ENCODE data around the gene FAM107B. TPM values are rescaled to one million over a fixed set of nuclear protein-coding genes. Genes with fewer than 3 reads are reported as not detected.

The FAM107B gene
- total RNA-seq, 1 experiment from 2014 or later = 41.6 TPM

- no peak overlapping the region for H2AFZ ChIP-seq (ENCODE audit: low read depth, low read length, poor library complexity, severe bottlenecking)
- peaks cover 21 to 24% of the 10 kb centered on the region in 2 experiments for H3K4me1 ChIP-seq (ENCODE audit: control insufficient read depth in 1 of 2, insufficient read depth in 2 of 2, low read length in 2 of 2)
- no peak for DNase-seq (ENCODE audit: low read depth, low spot score)
- no peaks in the 10 kb centered on the region for H3K9me2 ChIP-seq (ENCODE audit: insufficient read depth)
- no peaks in the 10 kb centered on the region for H3K27me3 ChIP-seq (ENCODE audit: insufficient read depth, low read length)
- BruUV-seq (replicated peaks) = no TSS peak
- CTCF ChIA-PET = no interaction called here
- ATAC-seq = no peak
- no peaks in the 10 kb centered on the region for H3K9me3 ChIP-seq (ENCODE audit: control insufficient read depth in 1 of 2, insufficient read depth in 1 of 2, low read depth in 1 of 2, low read length in 2 of 2)
- POLR2A ChIA-PET = no interaction called here
- H4K20me1 ChIP-seq (ENCODE audit: insufficient read depth) = no peaks in the 10 kb centered on the region
- no peak overlapping the region for H3K4me3 ChIP-seq (replicated peaks in 1 of 2; ENCODE audit: low read depth in 1 of 2, low read length in 2 of 2)
- intact Hi-C loops (cut with micrococcal nuclease) = no loop called here
- H3K4me2 ChIP-seq (ENCODE audit: low read length) = no peak overlapping the region
- H3K79me2 ChIP-seq (ENCODE audit: insufficient read depth, low read length) = peaks cover 3% of the 10 kb centered on the region; the same call in 1 of the 2 replicates
- no peak overlapping the region for H3K27ac ChIP-seq (ENCODE audit: low read depth, low read length)
- RAD21 ChIA-PET (ENCODE audit: low non-redundant PET in 1 of 2, low total read pairs in 2 of 2, uncharacterized antibody in 2 of 2, unreplicated experiment in 2 of 2) = no interaction called here
- H3K9ac ChIP-seq (ENCODE audit: low read length) = no peak overlapping the region
- no peaks in the 10 kb centered on the region for H3K36me3 ChIP-seq (ENCODE audit: control insufficient read depth in 1 of 2, insufficient read depth in 2 of 2, low read length in 2 of 2)
- no peak for TF ChIP-seq TCF7L2 (IDR thresholded peaks at IDR 0.05; ENCODE audit: borderline replicate concordance, extremely low read depth, insufficient read depth, insufficient read length)
- no peak for TF ChIP-seq EGR1 (IDR thresholded peaks at IDR 0.05; ENCODE audit: low read depth)
- no peak for TF ChIP-seq ZFX (IDR thresholded peaks at IDR 0.05)
Measured at GRCh38 chr10:14598809-14599764, 175.6 kb downstream of the FAM107B start.

- Histone ChIP-seq H3K27ac (ENCODE audit: low read depth, low read length) (no peak overlapping the region), H3K9ac (ENCODE audit: low read length) (no peak overlapping the region), H3K9me3 (ENCODE audit: control insufficient read depth in 1 of 2, insufficient read depth in 1 of 2, low read depth in 1 of 2, low read length in 2 of 2) (no peaks in the 10 kb centered on the region), H2AFZ (ENCODE audit: low read depth, low read length, poor library complexity, severe bottlenecking) (no peak overlapping the region), H3K36me3 (ENCODE audit: control insufficient read depth in 1 of 2, insufficient read depth in 2 of 2, low read length in 2 of 2) (no peaks in the 10 kb centered on the region), H3K4me3 (replicated peaks in 1 of 2; ENCODE audit: low read depth in 1 of 2, low read length in 2 of 2) (no peak overlapping the region), H3K9me2 (ENCODE audit: insufficient read depth) (no peaks in the 10 kb centered on the region), H3K79me2 (ENCODE audit: insufficient read depth, low read length) (peaks cover 7% of the 10 kb centered on the region; the same call in 1 of the 2 replicates), H4K20me1 (ENCODE audit: insufficient read depth) (no peaks in the 10 kb centered on the region), H3K27me3 (ENCODE audit: insufficient read depth, low read length) (no peaks in the 10 kb centered on the region), H3K4me1 (ENCODE audit: control insufficient read depth in 1 of 2, insufficient read depth in 2 of 2, low read length in 2 of 2) (peaks cover 17 to 20% of the 10 kb centered on the region in 2 experiments), H3K4me2 (ENCODE audit: low read length) (no peak overlapping the region)
- TF ChIP-seq POLR2A (IDR thresholded peaks at IDR 0.05; ENCODE audit: borderline replicate concordance, extremely low read depth, insufficient read depth, insufficient read length) (no peak), ZBTB33 (IDR thresholded peaks at IDR 0.05; ENCODE audit: extremely low read depth, insufficient replicate concordance, low read length) (no peak), TCF7L2 (IDR thresholded peaks at IDR 0.05; ENCODE audit: borderline replicate concordance, extremely low read depth, insufficient read depth, insufficient read length) (no peak), CBX3 (IDR thresholded peaks at IDR 0.05; ENCODE audit: low read depth) (no peak), CEBPB (IDR thresholded peaks at IDR 0.05; ENCODE audit: low read depth) (no peak), FOSL1 (IDR thresholded peaks at IDR 0.05; ENCODE audit: low read depth) (no peak), SIN3A (IDR thresholded peaks at IDR 0.05; ENCODE audit: low read depth) (no peak), SP1 (IDR thresholded peaks at IDR 0.05; ENCODE audit: low read depth) (no peak)
- TF ChIP-seq, protein P1, sequence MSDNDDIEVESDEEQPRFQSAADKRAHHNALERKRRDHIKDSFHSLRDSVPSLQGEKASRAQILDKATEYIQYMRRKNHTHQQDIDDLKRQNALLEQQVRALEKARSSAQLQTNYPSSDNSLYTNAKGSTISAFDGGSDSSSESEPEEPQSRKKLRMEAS (IDR thresholded peaks at IDR 0.05) = no peak
- intact Hi-C loops (cut with micrococcal nuclease) = no loop called here
- ChIA-PET RAD21 (ENCODE audit: low non-redundant PET in 1 of 2, low total read pairs in 2 of 2, uncharacterized antibody in 2 of 2, unreplicated experiment in 2 of 2) (no interaction called here), POLR2A (no interaction called here), CTCF (no interaction called here)
- DNase-seq (ENCODE audit: low read depth, low spot score) (no peak), ATAC-seq (no peak)
- no TSS peak for BruUV-seq (replicated peaks)
Measured at GRCh38 chr10:14595526-14596182, 179.0 kb downstream of the FAM107B start.
